CD14-positive monocyte (primary cell): ENCODE data around the gene C1orf226. TPM values are rescaled to one million over a fixed set of nuclear protein-coding genes. Genes with fewer than 3 reads are reported as not detected.
A peak's percentile ranks its signal among the peaks of the same experiment; 100 is the strongest.

Experiments used
- DNase-seq, 3 donors: peaks; one replicate each; pipeline ENCODE4 v3.0.0-alpha.2; 2011 to 2022
- H2AFZ ChIP-seq: 2 replicates; pipeline ENCODE4 v1.6.0; 2012; ENCODE audit warnings: mild to moderate bottlenecking, low read depth, low read length, inconsistent platforms; ENCODE audit not compliant: insufficient read depth, poor library complexity, severe bottlenecking
- H3K27ac ChIP-seq, 2 donors: 1 replicate in 1 of 2; 2 replicates in 1 of 2; pipeline ENCODE4 v1.5.1; 2012 to 2013; ENCODE audit warnings: low read length in 2 of 2, control low read depth in 1 of 2, inconsistent platforms in 1 of 2, low read depth in 1 of 2, mild to moderate bottlenecking in 1 of 2
- H3K27me3 ChIP-seq, 2 donors: one replicate each; pipeline versions ENCODE4 v1.6.0 to v1.6.1; 2011 to 2013; ENCODE audit warnings: low read length in 2 of 2; ENCODE audit not compliant: control insufficient read depth in 2 of 2, insufficient read depth in 2 of 2
- H3K36me3 ChIP-seq, 2 donors: replicated peaks in 1 of 2; 1 replicate in 1 of 2; 2 replicates in 1 of 2; pipeline versions ENCODE4 v1.5.1 to v1.6.1; 2012 to 2013; ENCODE audit warnings: low read length in 2 of 2, control low read depth in 1 of 2, inconsistent platforms in 1 of 2, mild to moderate bottlenecking in 1 of 2; ENCODE audit not compliant: insufficient read depth in 2 of 2, control insufficient read depth in 1 of 2
- H3K4me1 ChIP-seq, 2 donors: 1 replicate in 1 of 2; 2 replicates in 1 of 2; pipeline versions ENCODE4 v1.5.1 to v1.6.1; 2012 to 2013; ENCODE audit warnings: low read length in 2 of 2, control low read depth in 1 of 2, inconsistent platforms in 1 of 2, mild to moderate bottlenecking in 1 of 2, moderate library complexity in 1 of 2; ENCODE audit not compliant: insufficient read depth in 2 of 2, control insufficient read depth in 1 of 2
- H3K4me2 ChIP-seq: replicated peaks from 2 replicates; pipeline ENCODE3; 2012; ENCODE audit warnings: low read length, moderate library complexity, mild to moderate bottlenecking; ENCODE audit not compliant: poor library complexity, severe bottlenecking; ENCODE audit errors: extremely low read depth
- H3K4me3 ChIP-seq, 3 experiments: fragments of 200-600 bp in 1 of 3; sonication (generic) in 1 of 3; replicated peaks in 1 of 3; 1 replicate in 2 of 3; 2 replicates in 1 of 3; pipeline ENCODE4 v1.5.1; 2011 to 2013; ENCODE audit warnings: low read length in 3 of 3, mild to moderate bottlenecking in 3 of 3, control low read depth in 2 of 3, low read depth in 2 of 3, inconsistent platforms in 1 of 3, moderate library complexity in 1 of 3
- H3K79me2 ChIP-seq: 2 replicates; pipeline ENCODE4 v1.6.0; 2012; ENCODE audit warnings: mild to moderate bottlenecking, control low read depth, inconsistent platforms, low read length, moderate library complexity; ENCODE audit not compliant: insufficient read depth
- H3K9ac ChIP-seq: 2 replicates; pipeline ENCODE4 v1.6.0; 2017; ENCODE audit warnings: low read length, mild to moderate bottlenecking; ENCODE audit not compliant: insufficient read depth, poor library complexity, severe bottlenecking
- H3K9me3 ChIP-seq, 2 donors: replicated peaks in 1 of 2; 1 replicate in 1 of 2; 2 replicates in 1 of 2; pipeline versions ENCODE4 v1.5.1 to v1.6.1; 2012 to 2013; ENCODE audit warnings: low read length in 2 of 2, control low read depth in 1 of 2; ENCODE audit not compliant: control insufficient read depth in 1 of 2, insufficient read depth in 1 of 2
- H4K20me1 ChIP-seq: 2 replicates; pipeline ENCODE4 v1.6.0; 2012; ENCODE audit warnings: mild to moderate bottlenecking, low read length, control low read depth, moderate library complexity; ENCODE audit not compliant: insufficient read depth
- H3K27ac Mint-ChIP-seq, 7 donors: one replicate each; pipeline ENCODE4 v1.8.0; 2020; ENCODE audit warnings: mild to moderate bottlenecking in 7 of 7, mixed read lengths in 7 of 7, moderate library complexity in 6 of 7, inconsistent platforms in 2 of 7
- H3K27me3 Mint-ChIP-seq, 3 donors: one replicate each; pipeline ENCODE4 v1.8.0; 2021 to 2022; ENCODE audit warnings: low read depth in 3 of 3, mild to moderate bottlenecking in 3 of 3, mixed read lengths in 3 of 3, moderate library complexity in 3 of 3, inconsistent platforms in 1 of 3
- H3K36me3 Mint-ChIP-seq, 2 donors: one replicate each; pipeline ENCODE4 v1.8.0; 2020; ENCODE audit warnings: mixed read lengths in 2 of 2, inconsistent platforms in 1 of 2, mild to moderate bottlenecking in 1 of 2
- H3K4me1 Mint-ChIP-seq: one replicate; pipeline ENCODE4 v1.8.0; 2020; ENCODE audit warnings: mild to moderate bottlenecking, mixed read lengths
- H3K4me3 Mint-ChIP-seq, 2 donors: one replicate each; pipeline ENCODE4 v1.8.0; 2020; ENCODE audit warnings: mild to moderate bottlenecking in 2 of 2, mixed read lengths in 2 of 2, moderate library complexity in 1 of 2
- H3K9me3 Mint-ChIP-seq, 7 donors: one replicate each; pipeline ENCODE4 v1.8.0; 2020 to 2022; ENCODE audit warnings: mixed read lengths in 7 of 7, mild to moderate bottlenecking in 6 of 7, moderate library complexity in 6 of 7, inconsistent platforms in 2 of 7
- WGBS: methylation state at CpG from one replicate; pipeline ENCODE4 v1.1.5; 2013; ENCODE audit warnings: missing lambda C conversion rate; ENCODE audit not compliant: insufficient coverage; 5-methylcytosine and 5-hydroxymethylcytosine counted together
- intact Hi-C, 2 donors: fragments of 100-400 bp; cut with micrococcal nuclease; formaldehyde crosslinking; loops; one replicate each; pipeline versions ENCODE4 v1.15.0 to v1.15.1; 2023
- polyA plus RNA-seq, 3 donors: library from polyadenylated mRNA; depleted of rRNA in 1 of 3; unstranded in 2 of 3; stranded (reverse) in 1 of 3; fragments of 300-500 nt in 2 of 3; fragments of >200 nt in 1 of 3; fragmentation: Illumina TruSeq in 2 of 3; gene quantifications; 1 replicate in 2 of 3; 2 replicates in 1 of 3; pipeline ENCODE4 v1.2.3, GENCODE V29; 2012 to 2021
- TF ChIP-seq, protein P1 (sequence below): fragments of 200-600 bp; IDR thresholded peaks from one replicate; pipeline ENCODE4 v1.8.0; 2022; ENCODE audit warnings: antibody characterized with exemption, mild to moderate bottlenecking

C1orf226 gene
- polyA plus RNA-seq, 3 donors, result 0.10 to 0.31 TPM; not detected in 1

GRCh38 chr1:162365284-162366020 lies 16.1 kb upstream of the C1orf226 start:
- Mint-ChIP-seq H3K4me3 (no peak overlapping the region), H3K36me3 (peaks cover 0 to 9% of the 10 kb centered on the region in 2 donors), H3K4me1 (peaks cover 4% of the 10 kb centered on the region), H3K27ac (peak overlapping the region in 1 of 7 donors; percentile 73), H3K27me3 (peaks cover 0 to 5% (median 2%) of the 10 kb centered on the region in 3 donors), H3K9me3 (peaks cover 0 to 2% (median 0%) of the 10 kb centered on the region in 7 donors)
- H3K79me2 ChIP-seq, result no peaks in the 10 kb centered on the region
- intact Hi-C loops, result no loop called here
- H3K27me3 ChIP-seq, result no peaks in the 10 kb centered on the region
- no peak overlapping the region for H2AFZ ChIP-seq
- DNase-seq, result no peak
- TF ChIP-seq, protein P1, sequence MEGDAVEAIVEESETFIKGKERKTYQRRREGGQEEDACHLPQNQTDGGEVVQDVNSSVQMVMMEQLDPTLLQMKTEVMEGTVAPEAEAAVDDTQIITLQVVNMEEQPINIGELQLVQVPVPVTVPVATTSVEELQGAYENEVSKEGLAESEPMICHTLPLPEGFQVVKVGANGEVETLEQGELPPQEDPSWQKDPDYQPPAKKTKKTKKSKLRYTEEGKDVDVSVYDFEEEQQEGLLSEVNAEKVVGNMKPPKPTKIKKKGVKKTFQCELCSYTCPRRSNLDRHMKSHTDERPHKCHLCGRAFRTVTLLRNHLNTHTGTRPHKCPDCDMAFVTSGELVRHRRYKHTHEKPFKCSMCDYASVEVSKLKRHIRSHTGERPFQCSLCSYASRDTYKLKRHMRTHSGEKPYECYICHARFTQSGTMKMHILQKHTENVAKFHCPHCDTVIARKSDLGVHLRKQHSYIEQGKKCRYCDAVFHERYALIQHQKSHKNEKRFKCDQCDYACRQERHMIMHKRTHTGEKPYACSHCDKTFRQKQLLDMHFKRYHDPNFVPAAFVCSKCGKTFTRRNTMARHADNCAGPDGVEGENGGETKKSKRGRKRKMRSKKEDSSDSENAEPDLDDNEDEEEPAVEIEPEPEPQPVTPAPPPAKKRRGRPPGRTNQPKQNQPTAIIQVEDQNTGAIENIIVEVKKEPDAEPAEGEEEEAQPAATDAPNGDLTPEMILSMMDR, result no peak
- H3K27ac ChIP-seq, result no peak overlapping the region
- H3K9me3 ChIP-seq, result no peaks in the 10 kb centered on the region
- no peaks in the 10 kb centered on the region for H3K4me1 ChIP-seq
- H3K36me3 ChIP-seq, result peaks cover 0 to 5% of the 10 kb centered on the region in 2 donors
- H3K9ac ChIP-seq, result no peak overlapping the region
- no peak overlapping the region for H3K4me3 ChIP-seq
- no peaks in the 10 kb centered on the region for H4K20me1 ChIP-seq
- H3K4me2 ChIP-seq, result no peak overlapping the region
- WGBS, result 97% methylated on average over 9 of the region's 10 CpGs

DNA sequence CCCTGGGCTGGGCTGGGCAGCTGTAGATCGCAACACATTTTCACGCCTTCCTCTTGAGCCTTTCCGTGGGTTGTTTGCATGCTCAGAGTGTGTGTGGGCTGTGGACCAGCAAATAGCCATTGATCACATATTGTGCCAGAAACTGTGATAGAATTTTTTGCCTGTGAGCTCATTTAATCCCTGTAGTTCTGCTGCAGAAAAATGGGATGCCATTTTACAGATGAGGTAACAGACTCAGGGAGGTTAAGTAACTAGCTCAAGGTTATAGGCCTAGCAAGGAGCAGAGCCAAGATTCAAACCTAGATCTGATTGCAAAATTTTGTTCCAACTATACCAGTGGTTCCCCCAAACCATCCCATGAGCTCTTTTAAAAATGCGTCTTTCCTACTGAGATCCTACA lies 15.4 kb upstream of the C1orf226 start:
- no peak overlapping the region for H3K27ac ChIP-seq
- Mint-ChIP-seq H3K36me3 (peaks cover 0 to 9% of the 10 kb centered on the region in 2 donors), H3K4me3 (no peak overlapping the region), H3K27me3 (peaks cover 0 to 3% (median 2%) of the 10 kb centered on the region in 3 donors), H3K4me1 (peaks cover 4% of the 10 kb centered on the region), H3K27ac (no peak overlapping the region), H3K9me3 (peaks cover 0 to 2% (median 0%) of the 10 kb centered on the region in 7 donors)
- H3K9ac ChIP-seq, result no peak overlapping the region
- no peak overlapping the region for H3K4me3 ChIP-seq
- H3K27me3 ChIP-seq, result no peaks in the 10 kb centered on the region
- H2AFZ ChIP-seq, result no peak overlapping the region
- intact Hi-C loops, result no loop called here
- no peak for DNase-seq
- no CpG with 5 or more reads among the region's 4 CpGs for WGBS
- no peaks in the 10 kb centered on the region for H3K4me1 ChIP-seq
- no peak overlapping the region for H3K4me2 ChIP-seq
- TF ChIP-seq, protein P1, result no peak
- no peaks in the 10 kb centered on the region for H4K20me1 ChIP-seq
- no peaks in the 10 kb centered on the region for H3K9me3 ChIP-seq
- H3K79me2 ChIP-seq, result no peaks in the 10 kb centered on the region
- H3K36me3 ChIP-seq, result peaks cover 0 to 5% of the 10 kb centered on the region in 2 donors
